ENCODE data around the gene ERMAP. TPM values are rescaled to one million over a fixed set of nuclear protein-coding genes. Genes with fewer than 3 reads are reported as not detected.

The ERMAP gene
- total and polyA plus RNA-seq, 2 experiments from 2014 or later, result 1.2 to 2.2 TPM

DNA sequence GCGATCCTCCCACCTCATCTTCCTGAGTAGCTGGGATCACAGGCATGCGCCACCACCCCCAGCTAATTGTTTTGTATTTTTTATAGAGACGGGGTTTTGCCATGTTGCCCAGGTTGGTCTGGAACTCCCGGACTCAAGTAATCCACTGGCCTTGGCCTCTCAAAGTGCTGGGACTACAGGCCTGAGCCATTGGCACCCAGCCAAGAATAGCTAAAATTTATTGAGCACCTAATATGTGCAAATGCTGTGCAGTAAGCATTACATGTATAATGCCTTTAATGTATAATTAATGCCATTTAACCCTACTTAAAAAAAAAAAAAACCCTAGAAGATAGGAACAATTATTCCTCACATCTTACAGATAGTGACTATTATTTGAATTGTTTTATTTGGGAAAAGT, 72.3 kb downstream of the ERMAP start:
- no peaks in the 10 kb centered on the region for H3K9me3 Mint-ChIP-seq
- H3K36me3 Mint-ChIP-seq (ENCODE audit: low read depth), result no peaks in the 10 kb centered on the region
- no peaks in the 10 kb centered on the region for H3K27me3 ChIP-seq (ENCODE audit: insufficient read depth)
- no peak overlapping the region for H3K4me2 ChIP-seq
- H3K27ac Mint-ChIP-seq, result no peak overlapping the region
- DNase-seq (ENCODE audit: low spot score), result no peak
- no peaks in the 10 kb centered on the region for H4K20me1 ChIP-seq (replicated peaks; ENCODE audit: insufficient read depth)
- no peak overlapping the region for H2AFZ ChIP-seq
- no peak overlapping the region for H3K4me3 Mint-ChIP-seq
- H3K36me3 ChIP-seq (ENCODE audit: insufficient read depth), result no peaks in the 10 kb centered on the region
- H3K27me3 Mint-ChIP-seq (ENCODE audit: insufficient read depth, low read depth, poor library complexity), result no peaks in the 10 kb centered on the region
- H3K27ac ChIP-seq (ENCODE audit: low read depth), result no peak overlapping the region
- H3K4me1 ChIP-seq (ENCODE audit: insufficient read depth), result no peaks in the 10 kb centered on the region
- TF ChIP-seq NANOG (IDR thresholded peaks at IDR 0.05; ENCODE audit: borderline replicate concordance) (no peak), POLR2AphosphoS5 (IDR thresholded peaks at IDR 0.05; ENCODE audit: low read depth) (no peak), EZH2phosphoT487 (IDR thresholded peaks at IDR 0.05; ENCODE audit: unreplicated experiment) (no peak), CREB1 (CRISPR knock-in tag; IDR thresholded peaks at IDR 0.05; ENCODE audit: low read depth) (no peak), JUNB (IDR thresholded peaks at IDR 0.05; ENCODE audit: unreplicated experiment) (no peak), EZH2 (IDR thresholded peaks at IDR 0.05; ENCODE audit: low read depth, unreplicated experiment) (no peak), ZNF331 (CRISPR knock-in tag; IDR thresholded peaks at IDR 0.05; ENCODE audit: low read depth) (no peak), STAT1 (IDR thresholded peaks at IDR 0.05; ENCODE audit: unreplicated experiment) (no peak), ZNF114 (CRISPR knock-in tag; IDR thresholded peaks at IDR 0.05) (no peak)
- TF ChIP-seq, protein P1, sequence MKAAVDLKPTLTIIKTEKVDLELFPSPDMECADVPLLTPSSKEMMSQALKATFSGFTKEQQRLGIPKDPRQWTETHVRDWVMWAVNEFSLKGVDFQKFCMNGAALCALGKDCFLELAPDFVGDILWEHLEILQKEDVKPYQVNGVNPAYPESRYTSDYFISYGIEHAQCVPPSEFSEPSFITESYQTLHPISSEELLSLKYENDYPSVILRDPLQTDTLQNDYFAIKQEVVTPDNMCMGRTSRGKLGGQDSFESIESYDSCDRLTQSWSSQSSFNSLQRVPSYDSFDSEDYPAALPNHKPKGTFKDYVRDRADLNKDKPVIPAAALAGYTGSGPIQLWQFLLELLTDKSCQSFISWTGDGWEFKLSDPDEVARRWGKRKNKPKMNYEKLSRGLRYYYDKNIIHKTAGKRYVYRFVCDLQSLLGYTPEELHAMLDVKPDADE (IDR thresholded peaks at IDR 0.05), result no peak
- TF ChIP-seq, protein P2, sequence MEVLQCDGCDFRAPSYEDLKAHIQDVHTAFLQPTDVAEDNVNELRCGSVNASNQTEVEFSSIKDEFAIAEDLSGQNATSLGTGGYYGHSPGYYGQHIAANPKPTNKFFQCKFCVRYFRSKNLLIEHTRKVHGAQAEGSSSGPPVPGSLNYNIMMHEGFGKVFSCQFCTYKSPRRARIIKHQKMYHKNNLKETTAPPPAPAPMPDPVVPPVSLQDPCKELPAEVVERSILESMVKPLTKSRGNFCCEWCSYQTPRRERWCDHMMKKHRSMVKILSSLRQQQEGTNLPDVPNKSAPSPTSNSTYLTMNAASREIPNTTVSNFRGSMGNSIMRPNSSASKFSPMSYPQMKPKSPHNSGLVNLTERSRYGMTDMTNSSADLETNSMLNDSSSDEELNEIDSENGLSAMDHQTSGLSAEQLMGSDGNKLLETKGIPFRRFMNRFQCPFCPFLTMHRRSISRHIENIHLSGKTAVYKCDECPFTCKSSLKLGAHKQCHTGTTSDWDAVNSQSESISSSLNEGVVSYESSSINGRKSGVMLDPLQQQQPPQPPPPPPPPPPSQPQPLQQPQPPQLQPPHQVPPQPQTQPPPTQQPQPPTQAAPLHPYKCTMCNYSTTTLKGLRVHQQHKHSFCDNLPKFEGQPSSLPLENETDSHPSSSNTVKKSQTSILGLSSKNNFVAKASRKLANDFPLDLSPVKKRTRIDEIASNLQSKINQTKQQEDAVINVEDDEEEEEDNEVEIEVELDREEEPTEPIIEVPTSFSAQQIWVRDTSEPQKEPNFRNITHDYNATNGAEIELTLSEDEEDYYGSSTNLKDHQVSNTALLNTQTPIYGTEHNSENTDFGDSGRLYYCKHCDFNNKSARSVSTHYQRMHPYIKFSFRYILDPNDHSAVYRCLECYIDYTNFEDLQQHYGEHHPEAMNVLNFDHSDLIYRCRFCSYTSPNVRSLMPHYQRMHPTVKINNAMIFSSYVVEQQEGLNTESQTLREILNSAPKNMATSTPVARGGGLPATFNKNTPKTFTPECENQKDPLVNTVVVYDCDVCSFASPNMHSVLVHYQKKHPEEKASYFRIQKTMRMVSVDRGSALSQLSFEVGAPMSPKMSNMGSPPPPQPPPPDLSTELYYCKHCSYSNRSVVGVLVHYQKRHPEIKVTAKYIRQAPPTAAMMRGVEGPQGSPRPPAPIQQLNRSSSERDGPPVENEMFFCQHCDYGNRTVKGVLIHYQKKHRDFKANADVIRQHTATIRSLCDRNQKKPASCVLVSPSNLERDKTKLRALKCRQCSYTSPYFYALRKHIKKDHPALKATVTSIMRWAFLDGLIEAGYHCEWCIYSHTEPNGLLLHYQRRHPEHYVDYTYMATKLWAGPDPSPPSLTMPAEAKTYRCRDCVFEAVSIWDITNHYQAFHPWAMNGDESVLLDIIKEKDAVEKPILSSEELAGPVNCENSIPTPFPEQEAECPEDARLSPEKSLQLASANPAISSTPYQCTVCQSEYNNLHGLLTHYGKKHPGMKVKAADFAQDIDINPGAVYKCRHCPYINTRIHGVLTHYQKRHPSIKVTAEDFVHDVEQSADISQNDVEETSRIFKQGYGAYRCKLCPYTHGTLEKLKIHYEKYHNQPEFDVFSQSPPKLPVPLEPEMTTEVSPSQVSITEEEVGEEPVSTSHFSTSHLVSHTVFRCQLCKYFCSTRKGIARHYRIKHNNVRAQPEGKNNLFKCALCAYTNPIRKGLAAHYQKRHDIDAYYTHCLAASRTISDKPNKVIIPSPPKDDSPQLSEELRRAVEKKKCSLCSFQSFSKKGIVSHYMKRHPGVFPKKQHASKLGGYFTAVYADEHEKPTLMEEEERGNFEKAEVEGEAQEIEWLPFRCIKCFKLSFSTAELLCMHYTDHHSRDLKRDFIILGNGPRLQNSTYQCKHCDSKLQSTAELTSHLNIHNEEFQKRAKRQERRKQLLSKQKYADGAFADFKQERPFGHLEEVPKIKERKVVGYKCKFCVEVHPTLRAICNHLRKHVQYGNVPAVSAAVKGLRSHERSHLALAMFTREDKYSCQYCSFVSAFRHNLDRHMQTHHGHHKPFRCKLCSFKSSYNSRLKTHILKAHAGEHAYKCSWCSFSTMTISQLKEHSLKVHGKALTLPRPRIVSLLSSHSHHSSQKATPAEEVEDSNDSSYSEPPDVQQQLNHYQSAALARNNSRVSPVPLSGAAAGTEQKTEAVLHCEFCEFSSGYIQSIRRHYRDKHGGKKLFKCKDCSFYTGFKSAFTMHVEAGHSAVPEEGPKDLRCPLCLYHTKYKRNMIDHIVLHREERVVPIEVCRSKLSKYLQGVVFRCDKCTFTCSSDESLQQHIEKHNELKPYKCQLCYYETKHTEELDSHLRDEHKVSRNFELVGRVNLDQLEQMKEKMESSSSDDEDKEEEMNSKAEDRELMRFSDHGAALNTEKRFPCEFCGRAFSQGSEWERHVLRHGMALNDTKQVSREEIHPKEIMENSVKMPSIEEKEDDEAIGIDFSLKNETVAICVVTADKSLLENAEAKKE (CRISPR knock-in tag; IDR thresholded peaks at IDR 0.05), result no peak
- TF ChIP-seq, protein P3, sequence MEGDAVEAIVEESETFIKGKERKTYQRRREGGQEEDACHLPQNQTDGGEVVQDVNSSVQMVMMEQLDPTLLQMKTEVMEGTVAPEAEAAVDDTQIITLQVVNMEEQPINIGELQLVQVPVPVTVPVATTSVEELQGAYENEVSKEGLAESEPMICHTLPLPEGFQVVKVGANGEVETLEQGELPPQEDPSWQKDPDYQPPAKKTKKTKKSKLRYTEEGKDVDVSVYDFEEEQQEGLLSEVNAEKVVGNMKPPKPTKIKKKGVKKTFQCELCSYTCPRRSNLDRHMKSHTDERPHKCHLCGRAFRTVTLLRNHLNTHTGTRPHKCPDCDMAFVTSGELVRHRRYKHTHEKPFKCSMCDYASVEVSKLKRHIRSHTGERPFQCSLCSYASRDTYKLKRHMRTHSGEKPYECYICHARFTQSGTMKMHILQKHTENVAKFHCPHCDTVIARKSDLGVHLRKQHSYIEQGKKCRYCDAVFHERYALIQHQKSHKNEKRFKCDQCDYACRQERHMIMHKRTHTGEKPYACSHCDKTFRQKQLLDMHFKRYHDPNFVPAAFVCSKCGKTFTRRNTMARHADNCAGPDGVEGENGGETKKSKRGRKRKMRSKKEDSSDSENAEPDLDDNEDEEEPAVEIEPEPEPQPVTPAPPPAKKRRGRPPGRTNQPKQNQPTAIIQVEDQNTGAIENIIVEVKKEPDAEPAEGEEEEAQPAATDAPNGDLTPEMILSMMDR (conservative IDR thresholded peaks at IDR 0.05; ENCODE audit: low read depth in 2 of 2), result no peak
- TF ChIP-seq, protein P4, sequence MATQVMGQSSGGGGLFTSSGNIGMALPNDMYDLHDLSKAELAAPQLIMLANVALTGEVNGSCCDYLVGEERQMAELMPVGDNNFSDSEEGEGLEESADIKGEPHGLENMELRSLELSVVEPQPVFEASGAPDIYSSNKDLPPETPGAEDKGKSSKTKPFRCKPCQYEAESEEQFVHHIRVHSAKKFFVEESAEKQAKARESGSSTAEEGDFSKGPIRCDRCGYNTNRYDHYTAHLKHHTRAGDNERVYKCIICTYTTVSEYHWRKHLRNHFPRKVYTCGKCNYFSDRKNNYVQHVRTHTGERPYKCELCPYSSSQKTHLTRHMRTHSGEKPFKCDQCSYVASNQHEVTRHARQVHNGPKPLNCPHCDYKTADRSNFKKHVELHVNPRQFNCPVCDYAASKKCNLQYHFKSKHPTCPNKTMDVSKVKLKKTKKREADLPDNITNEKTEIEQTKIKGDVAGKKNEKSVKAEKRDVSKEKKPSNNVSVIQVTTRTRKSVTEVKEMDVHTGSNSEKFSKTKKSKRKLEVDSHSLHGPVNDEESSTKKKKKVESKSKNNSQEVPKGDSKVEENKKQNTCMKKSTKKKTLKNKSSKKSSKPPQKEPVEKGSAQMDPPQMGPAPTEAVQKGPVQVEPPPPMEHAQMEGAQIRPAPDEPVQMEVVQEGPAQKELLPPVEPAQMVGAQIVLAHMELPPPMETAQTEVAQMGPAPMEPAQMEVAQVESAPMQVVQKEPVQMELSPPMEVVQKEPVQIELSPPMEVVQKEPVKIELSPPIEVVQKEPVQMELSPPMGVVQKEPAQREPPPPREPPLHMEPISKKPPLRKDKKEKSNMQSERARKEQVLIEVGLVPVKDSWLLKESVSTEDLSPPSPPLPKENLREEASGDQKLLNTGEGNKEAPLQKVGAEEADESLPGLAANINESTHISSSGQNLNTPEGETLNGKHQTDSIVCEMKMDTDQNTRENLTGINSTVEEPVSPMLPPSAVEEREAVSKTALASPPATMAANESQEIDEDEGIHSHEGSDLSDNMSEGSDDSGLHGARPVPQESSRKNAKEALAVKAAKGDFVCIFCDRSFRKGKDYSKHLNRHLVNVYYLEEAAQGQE (IDR thresholded peaks at IDR 0.05; ENCODE audit: unreplicated experiment), result no peak
- no peak overlapping the region for H3K4me3 ChIP-seq
- no peaks in the 10 kb centered on the region for H3K4me1 Mint-ChIP-seq
- H3F3A ChIP-seq (replicated peaks; ENCODE audit: low read depth), result no peaks in the 10 kb centered on the region
- no peaks in the 10 kb centered on the region for H3K9me2 ChIP-seq (ENCODE audit: insufficient read depth)
- ATAC-seq, result no peak
- H3K79me2 ChIP-seq (replicated peaks; ENCODE audit: insufficient read depth), result no peaks in the 10 kb centered on the region

Measured in GM23338 (cell line).